Activated gamma-delta T cell treated with Interleukin-2 at 50 U/mL for 16 hours (primary cell): ENCODE measurements around the gene COX19.
"Not testable (repeated sequence)": the region's sequence is repeated elsewhere in the genome, so short reads cannot be mapped to it uniquely, and the experiment has no call there.

Source experiments
- DNase-seq: peaks from one replicate; pipeline ENCODE4 v3.0.0-alpha.2; 2020

Gene COX19

DNA sequence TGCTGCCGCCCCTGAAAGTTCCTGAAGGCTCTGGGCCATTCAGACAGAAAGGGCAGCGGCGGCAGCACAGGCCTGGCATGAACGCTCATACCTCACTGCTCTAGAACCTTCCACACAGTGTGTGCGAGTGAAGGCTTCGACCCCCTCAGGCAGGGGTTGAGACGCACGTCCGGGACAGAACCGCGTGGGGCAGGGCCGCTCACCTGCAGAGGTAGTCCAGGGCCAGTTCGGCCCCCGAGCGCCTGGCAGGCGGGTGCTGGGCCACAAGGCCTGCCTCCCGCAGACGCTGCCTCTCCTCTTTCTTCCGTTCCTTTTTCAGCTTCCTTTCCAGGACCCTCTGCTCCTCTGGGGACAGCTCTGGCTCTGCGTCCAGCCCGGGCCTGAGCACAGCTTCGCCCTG lies 34.4 kb upstream of the COX19 start:
- no peak for DNase-seq

DNA sequence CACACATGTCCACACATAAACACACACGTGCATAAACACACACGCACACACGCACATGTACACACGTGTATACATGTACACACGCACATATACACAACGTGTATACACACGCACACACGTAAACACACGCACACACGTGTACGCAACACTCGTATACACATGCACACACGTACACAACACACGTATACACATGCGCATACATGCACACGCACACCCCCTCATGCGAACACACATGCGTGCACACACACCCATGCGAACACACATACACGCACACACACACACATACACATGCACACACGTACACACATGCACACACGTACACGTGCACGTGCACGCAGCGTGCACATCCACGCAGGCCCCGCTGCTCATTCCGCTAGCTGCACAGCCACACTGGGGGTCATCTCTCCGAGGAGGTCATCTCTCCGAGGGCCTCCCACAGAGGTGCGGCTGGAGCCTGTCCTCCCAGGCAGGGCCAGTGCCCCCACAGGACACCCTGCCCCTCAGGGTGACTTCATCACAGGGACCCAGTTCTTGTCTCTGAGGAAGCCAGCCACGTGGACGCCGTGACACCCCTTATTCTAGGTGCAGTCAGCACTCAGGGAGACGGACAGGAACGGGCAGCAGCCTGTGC lies 33.5 kb upstream of the COX19 start:
- DNase-seq = no peak

DNA sequence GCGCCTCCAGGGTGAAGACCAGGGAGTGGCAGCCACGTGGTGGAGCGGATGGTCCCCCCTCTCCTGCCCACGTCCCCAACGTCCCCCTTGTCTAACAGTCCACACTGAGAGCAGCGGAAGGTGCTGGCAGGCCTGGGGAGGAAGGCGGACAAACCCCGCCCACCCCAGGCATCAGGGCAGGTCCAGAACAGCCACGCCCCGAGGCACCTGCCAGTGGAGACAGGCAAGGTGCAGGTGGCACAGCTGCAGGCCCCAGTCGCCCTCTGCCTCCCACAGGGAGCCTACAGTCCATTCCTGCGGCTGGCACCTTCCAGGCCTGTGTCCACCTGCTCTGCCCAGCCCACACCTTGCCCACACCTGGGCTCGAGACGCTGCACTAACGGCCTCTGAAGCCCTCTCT lies 32.6 kb upstream of the COX19 start:
- DNase-seq = no peak

DNA sequence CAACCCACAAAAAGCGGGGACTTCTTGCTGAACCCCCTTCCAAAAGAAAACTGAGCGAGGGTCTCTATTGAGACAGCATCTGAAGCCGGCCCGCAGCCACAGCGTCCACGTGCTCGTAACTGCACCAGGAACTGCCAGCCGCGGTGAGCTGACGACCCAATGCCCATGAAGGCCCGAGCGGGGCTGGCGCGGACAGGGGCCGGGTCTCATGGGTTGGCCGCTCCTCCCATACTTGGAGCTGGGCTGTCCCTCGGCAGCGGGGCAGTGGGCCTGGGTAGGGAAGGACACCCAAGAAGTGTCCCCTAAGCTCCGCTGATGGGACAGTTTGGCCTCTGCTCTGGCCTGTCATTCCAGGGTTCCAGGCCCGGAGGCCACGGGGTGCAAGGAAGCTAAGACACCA lies 30.0 kb upstream of the COX19 start:
- no peak for DNase-seq

DNA sequence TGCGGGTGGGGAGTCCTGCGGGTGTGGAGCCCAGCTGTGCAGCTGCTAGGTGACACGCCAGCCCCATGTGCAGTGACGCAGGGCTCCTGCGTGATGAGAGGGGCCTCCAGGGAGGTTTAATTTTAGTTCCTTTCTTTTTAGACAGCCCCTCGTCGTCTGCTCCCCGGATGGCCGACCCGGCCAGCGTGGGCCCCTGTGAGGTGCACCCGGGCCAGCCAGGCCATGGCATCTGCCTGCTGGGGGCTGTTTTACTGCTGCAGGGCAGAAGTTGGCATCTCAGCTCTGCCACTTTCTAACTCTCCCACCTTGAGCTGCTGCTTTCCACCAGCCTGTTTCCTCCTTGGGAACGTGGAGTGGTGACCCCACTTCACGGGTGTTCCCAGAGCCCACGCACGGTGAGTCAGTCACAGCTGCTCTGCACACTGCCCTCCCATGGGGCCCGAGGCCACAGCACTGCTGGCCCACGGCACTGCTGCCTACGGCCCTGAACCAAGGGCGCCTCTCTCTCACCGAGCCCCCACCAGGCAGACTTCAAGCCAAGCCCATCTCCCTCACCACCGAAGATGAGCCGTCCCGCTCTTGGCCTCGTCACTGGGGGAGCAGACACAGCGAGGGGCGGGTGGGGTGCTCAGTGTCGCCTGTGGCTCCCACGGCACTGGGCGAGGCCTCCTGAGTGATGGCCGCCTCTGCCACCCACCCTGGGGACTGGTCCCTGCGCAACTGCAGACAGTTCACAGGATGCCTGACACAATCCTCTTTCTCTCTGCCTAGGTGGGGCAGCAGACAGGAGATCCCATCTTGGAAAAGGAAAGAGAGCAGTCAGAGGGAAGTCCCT lies 28.9 kb upstream of the COX19 start:
- no peak for DNase-seq

DNA sequence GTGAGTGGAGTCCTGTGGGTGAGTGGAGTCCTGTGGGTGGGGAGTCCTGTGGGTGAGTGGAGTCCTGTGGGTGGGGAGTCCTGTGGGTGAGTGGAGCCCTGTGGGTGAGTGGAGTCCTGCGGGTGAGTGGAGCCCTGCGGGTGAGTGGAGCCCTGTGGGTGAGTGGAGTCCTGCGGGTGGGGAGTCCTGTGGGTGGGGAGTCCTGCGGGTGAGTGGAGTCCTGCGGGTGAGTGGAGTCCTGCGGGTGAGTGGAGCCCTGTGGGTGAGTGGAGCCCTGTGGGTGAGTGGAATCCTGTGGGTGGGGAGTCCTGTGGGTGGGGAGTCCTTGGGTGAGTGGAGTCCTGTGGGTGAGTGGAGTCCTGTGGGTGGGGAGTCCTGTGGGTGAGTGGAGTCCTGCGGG lies 27.1 kb upstream of the COX19 start:
- not testable (repeated sequence) for DNase-seq

DNA sequence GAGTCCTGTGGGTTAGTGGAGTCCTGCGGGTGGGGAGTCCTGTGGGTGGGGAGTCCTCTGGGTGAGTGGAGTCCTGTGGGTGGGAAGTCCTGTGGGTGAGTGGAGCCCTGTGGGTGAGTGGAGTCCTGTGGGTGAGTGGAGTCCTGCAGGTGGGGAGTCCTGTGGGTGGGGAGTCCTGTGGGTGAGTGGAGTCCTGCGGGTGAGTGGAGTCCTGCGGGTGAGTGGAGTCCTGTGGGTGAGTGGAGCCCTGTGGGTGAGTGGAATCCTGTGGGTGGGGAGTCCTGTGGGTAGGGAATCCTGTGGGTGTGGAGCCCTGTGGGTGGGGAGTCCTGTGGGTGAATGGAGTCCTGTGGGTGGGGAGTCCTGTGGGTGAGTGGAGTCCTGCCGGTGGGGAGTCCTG lies 26.7 kb upstream of the COX19 start:
- DNase-seq = not testable (repeated sequence)

DNA sequence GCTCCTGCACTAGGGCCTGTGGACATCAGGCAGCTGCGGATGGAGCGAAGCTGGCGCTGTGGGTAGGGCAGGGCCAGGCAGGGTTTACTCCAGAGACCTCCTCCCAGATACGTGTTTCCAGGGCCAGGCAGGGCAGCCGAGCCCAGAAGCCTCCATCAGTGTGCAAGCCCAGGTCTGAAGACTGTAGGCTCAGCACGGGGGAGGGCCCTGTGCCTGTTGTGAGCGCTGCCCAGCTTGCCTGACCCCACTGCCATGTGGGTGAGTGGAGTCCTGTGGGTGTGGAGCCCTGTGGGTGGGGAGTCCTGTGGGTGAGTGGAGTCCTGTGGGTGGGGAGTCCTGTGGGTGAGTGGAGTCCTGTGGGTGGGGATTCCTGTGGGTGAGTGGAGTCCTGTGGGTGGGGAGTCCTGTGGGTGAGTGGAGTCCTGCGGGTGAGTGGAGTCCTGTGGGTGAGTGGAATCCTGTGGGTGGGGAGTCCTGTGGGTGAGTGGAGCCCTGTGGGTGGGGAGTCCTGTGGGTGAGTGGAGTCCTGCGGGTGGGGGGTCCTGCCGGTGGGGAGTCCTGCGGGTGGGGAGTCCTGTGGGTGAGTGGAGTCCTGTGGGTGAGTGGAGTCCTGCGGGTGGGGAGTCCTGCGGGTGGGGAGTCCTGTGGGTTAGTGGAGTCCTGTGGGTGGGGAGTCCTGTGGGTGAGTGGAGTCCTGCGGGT lies 25.9 kb upstream of the COX19 start:
- not testable (repeated sequence) for DNase-seq

DNA sequence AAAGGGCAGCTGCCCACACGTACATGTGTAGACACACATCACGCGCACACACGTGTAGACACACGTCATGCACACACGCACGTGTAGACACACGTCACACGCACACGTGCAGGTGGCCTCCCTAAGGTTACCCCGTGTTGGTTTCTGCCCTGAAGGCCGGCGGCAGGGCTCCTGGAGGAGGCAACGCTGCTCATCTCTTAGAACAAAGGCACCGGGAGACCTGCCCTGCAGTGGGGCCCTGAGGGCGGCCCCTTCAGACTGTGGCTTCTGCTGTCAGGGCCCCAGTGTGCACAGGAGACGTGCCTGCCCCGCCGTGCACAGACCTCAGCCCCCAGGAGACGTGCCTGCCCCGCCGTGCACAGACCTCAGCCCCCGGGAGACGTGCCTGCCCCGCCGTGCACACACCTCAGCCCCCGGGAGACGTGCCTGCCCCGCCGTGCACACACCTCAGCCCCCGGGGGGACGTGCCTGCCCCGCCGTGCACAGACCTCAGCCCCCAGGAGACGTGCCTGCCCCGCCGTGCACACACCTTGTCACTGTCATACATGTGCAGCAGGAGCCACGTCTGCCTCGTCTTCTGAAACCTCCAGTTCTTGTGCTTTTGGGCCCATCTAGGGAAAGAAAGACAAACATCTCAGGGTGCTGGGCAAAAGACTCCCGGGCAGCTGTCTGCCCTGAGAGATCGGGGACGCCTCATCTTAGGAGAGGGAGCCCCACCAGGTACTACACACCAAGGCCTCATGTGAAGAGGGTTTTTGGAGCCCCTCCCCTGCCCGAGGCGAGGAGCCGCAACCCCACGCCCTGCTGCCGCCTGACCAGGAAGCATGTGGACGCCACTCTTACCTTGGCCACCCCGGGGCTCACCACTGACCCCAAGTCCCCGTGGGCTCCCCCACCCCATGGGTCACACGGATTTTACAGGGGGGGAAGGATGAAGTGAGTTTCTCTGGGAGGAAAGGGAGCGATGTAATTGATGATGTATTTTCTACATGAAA lies 24.9 kb upstream of the COX19 start:
- no peak for DNase-seq

DNA sequence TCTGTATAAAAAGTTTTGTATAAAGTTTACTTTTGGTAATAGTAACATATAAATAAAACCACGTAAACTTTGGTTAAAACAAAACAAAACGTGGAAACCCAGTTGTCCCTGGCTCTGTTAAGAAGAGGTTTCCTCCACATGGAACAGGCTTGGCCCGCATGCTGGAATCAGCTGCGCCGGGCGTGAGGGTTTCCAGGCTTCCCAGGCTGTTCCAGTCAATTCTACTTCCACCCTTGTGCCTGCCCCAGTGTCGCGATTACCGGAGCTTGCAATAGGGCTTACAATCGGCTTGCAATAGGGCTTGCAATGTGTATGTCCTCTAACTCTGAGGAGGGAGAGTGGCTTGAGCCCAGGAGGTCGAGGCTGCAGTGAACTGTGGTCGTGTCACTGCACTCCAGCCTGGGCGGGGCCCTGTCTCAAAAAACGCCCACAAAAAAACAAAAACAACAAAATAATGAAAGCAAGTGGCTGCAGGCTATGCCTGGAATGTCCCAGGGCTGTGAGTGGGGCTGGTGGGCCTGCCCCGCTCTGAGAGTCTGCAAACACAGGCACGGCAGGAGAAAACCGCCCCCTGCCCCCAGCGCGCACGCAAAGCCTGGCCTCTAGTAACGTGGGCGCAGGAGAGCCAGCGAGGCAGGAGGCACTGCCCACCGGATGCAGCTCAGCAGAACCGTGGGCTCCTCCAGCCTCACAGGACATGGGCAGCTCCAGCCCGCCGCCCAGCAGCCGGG lies 24.0 kb upstream of the COX19 start:
- DNase-seq = no peak

DNA sequence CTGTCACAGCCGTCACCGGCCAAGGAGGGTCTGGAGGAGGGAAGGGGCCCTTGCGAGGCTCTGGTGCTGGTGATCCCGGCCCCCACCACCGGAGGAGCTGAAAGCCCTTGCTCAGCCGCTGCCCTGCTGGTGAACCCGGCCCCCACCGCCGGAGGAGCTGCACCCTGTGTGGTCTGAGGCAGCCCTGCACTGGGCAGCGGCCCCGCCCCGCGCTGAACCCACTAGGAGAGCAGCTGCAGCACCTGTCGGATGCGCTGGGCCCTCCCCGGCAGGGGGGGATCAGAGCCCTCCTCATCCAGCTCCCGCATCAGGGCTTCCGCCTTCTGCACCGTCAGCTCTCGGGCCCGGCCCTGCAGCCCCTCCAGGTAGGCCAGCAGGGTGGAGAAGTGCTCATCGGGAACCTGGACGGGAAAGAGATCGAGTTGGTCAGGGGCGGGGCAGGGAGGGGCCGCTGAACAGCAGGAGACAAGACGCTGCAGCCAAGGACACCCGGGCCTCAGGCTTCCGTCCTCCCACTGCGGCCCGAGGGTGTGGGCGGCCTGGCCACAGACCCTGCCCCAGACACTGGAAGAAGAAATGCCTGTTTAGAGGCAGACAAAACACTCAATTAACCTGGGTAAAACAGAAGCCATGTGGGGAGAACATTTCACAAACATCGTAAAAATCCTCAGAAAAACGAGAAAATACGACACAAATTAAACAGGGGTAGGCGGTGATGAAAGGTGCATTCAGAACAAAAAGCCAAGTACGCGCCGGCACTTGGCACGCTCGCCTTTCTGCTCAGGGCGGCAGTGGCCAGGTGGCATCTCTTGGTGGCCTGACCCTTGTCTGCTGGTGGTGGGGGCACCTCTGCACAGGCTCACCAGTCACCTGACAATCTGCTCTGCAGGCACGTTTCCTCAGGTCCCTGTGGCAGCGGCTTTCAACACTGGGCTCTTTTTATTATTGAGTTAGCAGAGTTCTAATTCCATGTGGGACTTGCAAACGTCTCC lies 22.4 kb upstream of the COX19 start:
- no peak for DNase-seq

DNA sequence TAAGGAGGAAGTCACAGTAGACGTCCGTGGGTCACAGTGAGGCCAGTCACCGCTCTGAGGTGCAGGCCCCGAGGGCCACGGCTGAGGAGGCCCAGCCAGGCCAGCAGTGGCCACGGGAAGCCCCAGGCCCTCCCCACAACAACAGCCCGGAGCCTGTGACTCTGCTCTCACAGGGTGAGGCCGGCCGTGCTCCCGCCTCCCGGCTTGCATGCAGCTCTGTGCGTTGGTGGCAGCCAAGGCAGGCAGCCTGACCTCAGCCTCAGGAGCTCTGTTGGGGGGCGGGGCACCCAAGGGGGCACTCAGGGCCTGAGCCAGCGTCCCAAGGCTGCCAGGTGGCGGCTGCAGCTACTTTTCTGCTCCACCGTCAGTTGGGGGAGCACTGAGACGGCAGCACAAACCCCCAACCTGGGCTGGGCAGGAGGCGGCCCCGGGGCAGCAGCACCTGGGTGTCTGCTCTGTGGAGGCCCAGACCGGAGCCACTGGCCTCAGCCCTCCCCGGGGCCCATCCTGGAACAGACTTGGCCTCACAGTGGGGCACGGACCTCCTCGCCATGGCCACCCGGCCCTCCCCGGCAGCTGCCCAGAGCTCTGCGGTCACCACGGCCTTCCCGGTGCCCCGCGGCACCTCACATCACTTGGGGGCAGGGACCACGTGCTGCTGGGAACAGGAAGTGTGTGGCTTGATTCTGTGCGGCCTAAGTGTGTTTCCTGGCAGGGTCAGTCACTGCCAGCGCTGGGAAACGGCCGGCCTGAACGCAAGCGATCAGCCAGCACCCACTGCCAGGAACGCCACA lies 20.9 kb upstream of the COX19 start:
- no peak for DNase-seq

DNA sequence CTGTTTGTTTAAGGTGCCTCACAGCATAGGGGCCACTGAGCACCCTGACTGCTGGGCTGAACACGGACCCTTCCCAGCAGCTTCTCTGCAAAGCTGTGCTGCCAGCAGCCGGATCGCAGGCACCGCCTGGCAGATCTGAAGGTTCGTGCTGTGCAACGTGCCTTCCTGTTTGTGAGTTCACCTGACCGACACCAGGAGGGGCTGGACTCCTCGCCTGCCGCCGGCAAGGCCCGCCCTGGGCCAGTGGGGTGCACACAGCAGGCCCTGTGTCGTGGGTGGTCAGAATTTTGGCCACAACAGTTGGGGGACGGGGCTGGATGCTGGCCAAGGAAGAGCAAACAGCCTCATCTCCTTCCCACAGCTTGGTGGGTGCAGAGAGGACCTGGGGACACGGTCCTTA lies 20.2 kb upstream of the COX19 start:
- no peak for DNase-seq

DNA sequence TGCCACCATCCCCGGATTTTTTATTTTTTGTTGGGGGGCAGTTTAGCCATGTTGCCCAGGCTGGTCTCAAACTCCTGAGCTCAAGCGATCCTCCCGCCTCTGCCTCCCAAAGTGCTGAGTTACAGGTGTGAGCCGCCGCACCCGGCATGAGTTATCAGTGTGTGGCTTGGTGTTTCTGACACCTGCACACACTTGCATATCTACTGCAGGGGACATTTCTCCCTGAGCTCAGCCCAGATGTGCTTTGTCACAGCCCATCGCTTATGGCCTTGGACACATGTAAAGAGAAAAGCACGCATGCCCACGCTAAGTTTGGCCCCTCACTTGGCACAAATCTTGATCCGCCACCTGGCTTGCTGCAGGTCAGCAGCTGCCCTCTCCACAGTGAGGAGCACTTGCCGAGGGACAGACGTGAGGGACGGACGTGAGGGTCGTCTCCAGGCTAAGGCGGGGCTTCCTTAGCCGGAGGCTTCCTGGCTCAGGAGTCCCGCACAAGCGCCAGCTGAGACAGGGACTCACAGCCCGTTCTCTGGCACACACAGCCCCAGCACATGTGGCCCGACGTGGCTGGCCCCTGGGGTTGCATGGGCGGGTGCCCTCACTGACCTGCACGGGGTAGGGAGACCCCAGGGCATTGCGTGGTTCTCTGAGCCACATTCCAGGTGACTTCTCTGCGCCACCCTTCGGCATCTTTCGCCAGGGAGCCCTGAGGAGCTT lies 19.4 kb upstream of the COX19 start:
- no peak for DNase-seq

DNA sequence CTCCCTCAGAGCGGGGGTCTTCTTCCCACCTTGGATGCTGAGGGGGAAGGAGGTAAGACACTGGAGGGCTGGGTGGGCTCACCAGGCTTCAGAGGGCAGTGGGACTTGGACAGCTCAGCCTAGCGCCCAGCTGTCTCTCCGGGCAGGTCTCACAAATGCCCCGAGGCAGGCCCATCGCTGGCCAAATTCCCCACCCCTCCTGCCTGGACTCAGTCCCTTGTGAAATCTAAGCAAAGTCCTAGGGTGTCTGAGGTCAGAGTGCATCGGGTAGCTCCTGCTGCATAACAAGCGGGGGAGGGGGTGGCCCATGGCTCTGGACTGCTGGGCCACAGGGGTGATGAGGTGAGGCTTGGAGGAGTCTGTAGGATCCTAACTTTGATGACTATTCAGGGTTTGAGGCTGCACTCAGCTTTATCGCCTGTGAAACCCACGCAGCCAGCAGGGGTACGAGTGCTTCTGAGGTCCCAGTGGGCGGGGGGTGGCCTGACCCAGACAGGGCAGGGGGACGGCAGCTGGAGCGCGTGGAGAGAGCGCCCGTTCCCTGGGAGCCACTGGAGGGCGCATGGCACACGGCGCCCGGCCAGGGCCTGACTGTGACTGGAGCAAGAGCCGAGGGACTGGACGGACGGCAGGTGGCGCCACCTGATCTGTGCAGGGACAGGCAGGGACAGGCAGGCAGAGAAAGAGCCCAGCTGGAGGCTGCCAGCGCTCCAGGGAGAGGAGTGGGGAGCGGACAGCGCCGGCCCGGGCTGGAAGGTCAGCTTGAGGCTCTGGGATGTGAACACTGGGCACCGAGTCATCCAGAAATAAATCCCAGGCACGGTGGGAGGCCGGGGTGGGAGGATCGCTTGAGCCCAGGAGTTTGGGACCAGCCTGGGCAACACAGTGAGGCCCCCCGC lies 17.6 kb upstream of the COX19 start:
- DNase-seq = peak; percentile 95

DNA sequence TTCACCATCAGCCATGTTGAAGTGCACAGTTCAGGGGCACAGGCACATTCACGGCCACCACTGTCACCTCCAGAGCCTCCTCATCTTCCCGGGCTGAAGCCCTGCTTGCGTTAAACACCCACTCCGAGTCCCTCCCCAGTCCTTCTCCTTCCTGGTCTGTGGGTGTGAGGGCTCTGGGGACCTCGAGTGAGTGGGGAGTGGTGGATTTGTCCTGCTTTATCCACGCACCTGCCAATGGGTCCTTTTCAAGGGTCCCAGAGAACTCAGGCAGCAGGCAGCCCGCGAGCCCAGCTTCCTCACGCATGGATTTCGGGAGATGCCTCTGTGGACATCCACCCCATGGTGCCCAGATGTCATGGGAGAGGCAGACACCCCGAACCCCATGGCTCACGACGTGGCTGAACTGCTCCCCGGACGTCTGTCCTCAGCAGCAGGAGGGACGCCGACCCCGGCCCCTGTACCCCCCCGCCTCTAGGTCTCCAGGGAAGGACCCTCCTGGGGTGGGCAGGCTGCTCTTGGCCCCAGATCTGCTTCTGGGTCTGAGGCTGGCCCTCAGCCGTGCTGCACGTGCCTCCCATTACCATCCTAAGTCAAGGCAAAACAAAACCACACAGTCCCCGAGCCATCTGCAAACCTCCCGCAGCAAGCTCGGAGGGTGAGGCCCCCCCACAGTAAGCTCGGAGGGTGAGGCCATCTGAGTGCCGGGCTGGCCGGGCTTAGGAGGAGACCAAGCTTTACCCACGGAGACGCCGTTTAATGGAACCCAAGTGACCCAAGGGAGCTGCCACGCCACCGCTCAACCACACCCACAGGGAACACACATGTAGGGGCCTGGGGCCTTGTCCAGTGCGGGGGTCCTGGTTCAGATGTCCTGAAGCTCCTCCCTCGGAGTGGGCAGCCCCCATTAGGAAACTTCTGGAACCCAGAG lies 16.6 kb upstream of the COX19 start:
- DNase-seq = no peak
